HEK293 (cell line): ENCODE data around the gene ITGA11.
A peak's percentile ranks its signal among the peaks of the same experiment; 100 is the strongest.

Experiments used
- CTCF ChIA-PET: fragments of 350-600 bp; formaldehyde crosslinking; extraction: SDS; loops from one replicate; lab custom pipeline; 2021; ENCODE audit warnings: antibody characterized with exemption; lab: Yijun Ruan, JAX
- POLR2A ChIA-PET: fragments of 300-600 bp; formaldehyde crosslinking; extraction: SDS; loops from one replicate; lab custom pipeline; 2020; ENCODE audit warnings: antibody characterized with exemption, inconsistent platforms; lab: Yijun Ruan, JAX
- H3K27ac ChIP-seq: fragments of 200-500 bp; sonication (Bioruptor generic); 2 replicates; pipeline ENCODE4 v1.5.1; 2014; ENCODE audit warnings: low read depth, low read length, control low read depth, inconsistent platforms; ENCODE audit errors: extremely low read depth
- H3K36me3 ChIP-seq, 2 experiments: fragments of 200-500 bp in 1 of 2; sonication (Bioruptor generic) in 1 of 2; 1 replicate in 1 of 2; 2 replicates in 1 of 2; pipeline ENCODE4 v1.5.1; 2014 to 2017; ENCODE audit warnings: inconsistent platforms in 2 of 2, low read length in 2 of 2; ENCODE audit not compliant: control insufficient read depth in 2 of 2, insufficient read depth in 1 of 2
- H3K4me1 ChIP-seq: fragments of 200-500 bp; sonication (Bioruptor generic); 2 replicates; pipeline ENCODE4 v1.5.1; 2014; ENCODE audit warnings: mild to moderate bottlenecking, low read length, inconsistent platforms; ENCODE audit not compliant: control insufficient read depth, insufficient read depth
- H3K4me3 ChIP-seq: 2 replicates; pipeline ENCODE4 v1.5.1; 2011; ENCODE audit warnings: low read depth, mild to moderate bottlenecking, control low read depth, low read length, moderate library complexity
- H3K9me3 ChIP-seq: fragments of 200-500 bp; sonication (Bioruptor generic); 2 replicates; pipeline ENCODE4 v1.5.1; 2014; ENCODE audit warnings: low read depth, low read length, inconsistent platforms; ENCODE audit not compliant: control insufficient read depth, insufficient read depth
- FEZF1 ChIP-seq: fragments of 450-650 bp; formaldehyde crosslinking; IDR thresholded peaks from 2 replicates; pipeline ENCODE4 v1.5.1; 2016; ENCODE audit warnings: missing biosample characterization, missing genetic modification characterization
- GFI1B ChIP-seq: fragments of 450-650 bp; formaldehyde crosslinking; IDR thresholded peaks from 2 replicates; pipeline ENCODE4 v1.5.1; 2016; ENCODE audit warnings: missing biosample characterization, missing genetic modification characterization
- HOXA7 ChIP-seq: sonication (generic); formaldehyde crosslinking; IDR thresholded peaks from 2 replicates; pipeline ENCODE4 v1.8.1; 2022; ENCODE audit warnings: missing genetic modification reagents, borderline replicate concordance
- IKZF3 ChIP-seq: fragments of 450-650 bp; IDR thresholded peaks from 2 replicates; pipeline ENCODE4 v1.5.0; 2018; ENCODE audit warnings: missing biosample characterization, mild to moderate bottlenecking, missing genetic modification characterization, moderate library complexity
- KLF17 ChIP-seq: fragments of 450-650 bp; formaldehyde crosslinking; IDR thresholded peaks from 2 replicates; pipeline ENCODE4 v1.5.1; 2016; ENCODE audit warnings: missing biosample characterization, missing genetic modification characterization
- PBX3 ChIP-seq: sonication (generic); formaldehyde crosslinking; IDR thresholded peaks from 2 replicates; pipeline ENCODE4 v1.8.1; 2022; ENCODE audit warnings: mild to moderate bottlenecking, moderate library complexity, missing genetic modification reagents
- PRDM6 ChIP-seq: fragments of 450-650 bp; formaldehyde crosslinking; IDR thresholded peaks from 2 replicates; pipeline ENCODE4 v1.5.1; 2017; ENCODE audit warnings: missing biosample characterization, missing genetic modification characterization
- ZEB2 ChIP-seq: fragments of 450-650 bp; formaldehyde crosslinking; IDR thresholded peaks from 2 replicates; pipeline ENCODE4 v1.5.1; 2016; ENCODE audit warnings: missing biosample characterization, missing genetic modification characterization
- ZNF112 ChIP-seq: fragments of 450-650 bp; formaldehyde crosslinking; IDR thresholded peaks from 2 replicates; pipeline ENCODE4 v1.5.0; 2017; ENCODE audit warnings: missing biosample characterization, missing genetic modification characterization
- ZNF16 ChIP-seq: fragments of 450-650 bp; formaldehyde crosslinking; IDR thresholded peaks from 2 replicates; pipeline ENCODE4 v1.5.1; 2016; ENCODE audit warnings: low read depth, missing biosample characterization, missing genetic modification characterization
- ZNF174 ChIP-seq: fragments of 450-650 bp; formaldehyde crosslinking; IDR thresholded peaks from 2 replicates; pipeline ENCODE4 v1.5.0; 2017; ENCODE audit warnings: missing biosample characterization, mild to moderate bottlenecking, missing genetic modification characterization
- ZNF211 ChIP-seq: fragments of 450-650 bp; formaldehyde crosslinking; IDR thresholded peaks from 2 replicates; pipeline ENCODE4 v1.5.1; 2016; ENCODE audit warnings: low read depth, missing biosample characterization, missing genetic modification characterization
- ZNF324 ChIP-seq: fragments of 450-650 bp; formaldehyde crosslinking; IDR thresholded peaks from 2 replicates; pipeline ENCODE4 v1.5.1; 2016; ENCODE audit warnings: missing biosample characterization, missing genetic modification characterization
- ZNF350 ChIP-seq: fragments of 450-650 bp; formaldehyde crosslinking; IDR thresholded peaks from 2 replicates; pipeline ENCODE4 v1.5.0; 2017; ENCODE audit warnings: missing biosample characterization, mild to moderate bottlenecking, missing genetic modification characterization
- ZNF510 ChIP-seq: fragments of 450-650 bp; formaldehyde crosslinking; IDR thresholded peaks from 2 replicates; pipeline ENCODE4 v1.5.1; 2018; ENCODE audit warnings: mild to moderate bottlenecking, missing genetic modification characterization, missing biosample characterization; ENCODE audit not compliant: insufficient replicate concordance
- ZNF514 ChIP-seq: fragments of 450-650 bp; formaldehyde crosslinking; IDR thresholded peaks from 2 replicates; pipeline ENCODE4 v1.5.1; 2016; ENCODE audit warnings: missing biosample characterization, missing genetic modification characterization
- ZNF768 ChIP-seq: fragments of 450-650 bp; formaldehyde crosslinking; IDR thresholded peaks from 2 replicates; pipeline ENCODE4 v1.5.1; 2018; ENCODE audit warnings: missing biosample characterization, mild to moderate bottlenecking, missing genetic modification characterization
- ZNF776 ChIP-seq: fragments of 450-650 bp; formaldehyde crosslinking; IDR thresholded peaks from 2 replicates; pipeline ENCODE4 v1.5.0; 2017; ENCODE audit warnings: missing biosample characterization, missing genetic modification characterization, borderline replicate concordance
- ZSCAN16 ChIP-seq: fragments of 450-650 bp; formaldehyde crosslinking; IDR thresholded peaks from 2 replicates; pipeline ENCODE4 v1.5.1; 2016; ENCODE audit warnings: missing biosample characterization, missing genetic modification characterization

Gene ITGA11

GRCh38 chr15:68295014-68295805 is 136.8 kb downstream of the ITGA11 start (continued):
- TF ChIP-seq PBX3, result no peak
- TF ChIP-seq ZNF514 (tag by site-specific recombination), result no peak
- no peak for TF ChIP-seq HOXA7 (CRISPR knock-in tag)
- no peak for TF ChIP-seq KLF17
- no peak for TF ChIP-seq ZNF776 (tag by site-specific recombination)
- TF ChIP-seq, all 188 proteins: peak for 9

- Histone ChIP-seq H3K27ac (no peak overlapping the region), H3K4me1 (peaks cover 8% of the 10 kb centered on the region; the same call in 1 of the 2 replicates), H3K9me3 (no peaks in the 10 kb centered on the region), H3K36me3 (peaks cover 15 to 38% of the 10 kb centered on the region in 2 experiments), H3K4me3 (no peak overlapping the region)
- TF ChIP-seq FEZF1 (tag by site-specific recombination) (no peak), GFI1B (no peak), ZNF16 (tag by site-specific recombination) (no peak), IKZF3 (no peak)
- CTCF ChIA-PET, result interaction anchor here (2.6 to 4.8 kb wide), 2 partner anchors 13 to 40 kb away, joined by 14 to 29 read pairs; no protein-coding TSS in a partner anchor
- POLR2A ChIA-PET, result interaction anchor here (2.5 kb wide), 1 partner anchor 15 kb away, joined by 14 read pairs; the partner anchor contains the start of gene FEM1B
Observed at GRCh38 chr15:68292967-68293366, 139.0 kb downstream of the ITGA11 start.

- POLR2A ChIA-PET, result interaction anchor here (2.5 kb wide), 1 partner anchor 15 kb away, joined by 14 read pairs; the partner anchor contains the start of gene FEM1B
- H3K4me3 ChIP-seq, result no peak overlapping the region
- no peaks in the 10 kb centered on the region for H3K9me3 ChIP-seq
- peaks cover 13% of the 10 kb centered on the region for H3K4me1 ChIP-seq
- CTCF ChIA-PET, result interaction anchor here (0.7 to 4.8 kb wide), 4 partner anchors 14 to 717 kb away, joined by 3 to 29 read pairs (median 8); no protein-coding TSS in a partner anchor
- TF ChIP-seq ZNF211 (tag by site-specific recombination) (no peak), ZNF350 (no peak), PRDM6 (peak; percentile 72)
- TF ChIP-seq, all 188 proteins: peak for 1
- Histone ChIP-seq H3K36me3 (peaks cover 13 to 33% of the 10 kb centered on the region in 2 experiments), H3K27ac (no peak overlapping the region)
Observed at GRCh38 chr15:68292157-68292781, 139.7 kb downstream of the ITGA11 start.

GRCh38 chr15:68290715-68291114 is 141.2 kb downstream of the ITGA11 start:
- Histone ChIP-seq H3K4me1 (peaks cover 20% of the 10 kb centered on the region), H3K36me3 (peaks cover 9 to 33% of the 10 kb centered on the region in 2 experiments; a peak in 2 of 3 replicates), H3K27ac (no peak overlapping the region), H3K9me3 (no peaks in the 10 kb centered on the region), H3K4me3 (no peak overlapping the region)
- CTCF ChIA-PET, result interaction anchor here (0.7 to 1.0 kb wide), 2 partner anchors 16 to 80 kb away, joined by 3 read pairs; no protein-coding TSS in a partner anchor
- POLR2A ChIA-PET, result interaction anchor here (2.5 kb wide), 1 partner anchor 13 kb away, joined by 14 read pairs; the partner anchor contains the start of gene FEM1B
- TF ChIP-seq ZNF510 (tag by site-specific recombination) (no peak), KLF17 (no peak), ZNF324 (tag by site-specific recombination) (no peak), ZNF174 (tag by site-specific recombination) (no peak), ZSCAN16 (tag by site-specific recombination) (no peak), ZNF112 (tag by site-specific recombination) (no peak), ZEB2 (no peak), ZNF768 (tag by site-specific recombination) (no peak), PRDM6 (no peak)
